Retinal pigment epithelial cell (primary cell): ENCODE data around the gene SPIRE2.
"Not testable (repeated sequence)": the region's sequence is repeated elsewhere in the genome, so short reads cannot be mapped to it uniquely, and the experiment has no call there.

Experiments
- DNase-seq: peaks from one replicate; pipeline ENCODE4 v3.0.0-alpha.2; 2010; ENCODE audit warnings: low read depth
- H3K4me3 ChIP-seq: 2 replicates; pipeline ENCODE4 v1.5.1; 2011; ENCODE audit warnings: mild to moderate bottlenecking, low read length, control low read depth, moderate library complexity
- TF ChIP-seq, protein P1 (sequence below): conservative IDR thresholded peaks from 2 replicates; pipeline ENCODE4 v1.5.1; 2011; ENCODE audit warnings: low read depth, low read length, control low read depth, inconsistent platforms

The SPIRE2 gene

GRCh38 chr16:89811321-89811720 lies 17.0 kb upstream of the SPIRE2 start:
- TF ChIP-seq, protein P1, sequence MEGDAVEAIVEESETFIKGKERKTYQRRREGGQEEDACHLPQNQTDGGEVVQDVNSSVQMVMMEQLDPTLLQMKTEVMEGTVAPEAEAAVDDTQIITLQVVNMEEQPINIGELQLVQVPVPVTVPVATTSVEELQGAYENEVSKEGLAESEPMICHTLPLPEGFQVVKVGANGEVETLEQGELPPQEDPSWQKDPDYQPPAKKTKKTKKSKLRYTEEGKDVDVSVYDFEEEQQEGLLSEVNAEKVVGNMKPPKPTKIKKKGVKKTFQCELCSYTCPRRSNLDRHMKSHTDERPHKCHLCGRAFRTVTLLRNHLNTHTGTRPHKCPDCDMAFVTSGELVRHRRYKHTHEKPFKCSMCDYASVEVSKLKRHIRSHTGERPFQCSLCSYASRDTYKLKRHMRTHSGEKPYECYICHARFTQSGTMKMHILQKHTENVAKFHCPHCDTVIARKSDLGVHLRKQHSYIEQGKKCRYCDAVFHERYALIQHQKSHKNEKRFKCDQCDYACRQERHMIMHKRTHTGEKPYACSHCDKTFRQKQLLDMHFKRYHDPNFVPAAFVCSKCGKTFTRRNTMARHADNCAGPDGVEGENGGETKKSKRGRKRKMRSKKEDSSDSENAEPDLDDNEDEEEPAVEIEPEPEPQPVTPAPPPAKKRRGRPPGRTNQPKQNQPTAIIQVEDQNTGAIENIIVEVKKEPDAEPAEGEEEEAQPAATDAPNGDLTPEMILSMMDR = no peak
- no peak for DNase-seq
- H3K4me3 ChIP-seq = no peak overlapping the region

DNA sequence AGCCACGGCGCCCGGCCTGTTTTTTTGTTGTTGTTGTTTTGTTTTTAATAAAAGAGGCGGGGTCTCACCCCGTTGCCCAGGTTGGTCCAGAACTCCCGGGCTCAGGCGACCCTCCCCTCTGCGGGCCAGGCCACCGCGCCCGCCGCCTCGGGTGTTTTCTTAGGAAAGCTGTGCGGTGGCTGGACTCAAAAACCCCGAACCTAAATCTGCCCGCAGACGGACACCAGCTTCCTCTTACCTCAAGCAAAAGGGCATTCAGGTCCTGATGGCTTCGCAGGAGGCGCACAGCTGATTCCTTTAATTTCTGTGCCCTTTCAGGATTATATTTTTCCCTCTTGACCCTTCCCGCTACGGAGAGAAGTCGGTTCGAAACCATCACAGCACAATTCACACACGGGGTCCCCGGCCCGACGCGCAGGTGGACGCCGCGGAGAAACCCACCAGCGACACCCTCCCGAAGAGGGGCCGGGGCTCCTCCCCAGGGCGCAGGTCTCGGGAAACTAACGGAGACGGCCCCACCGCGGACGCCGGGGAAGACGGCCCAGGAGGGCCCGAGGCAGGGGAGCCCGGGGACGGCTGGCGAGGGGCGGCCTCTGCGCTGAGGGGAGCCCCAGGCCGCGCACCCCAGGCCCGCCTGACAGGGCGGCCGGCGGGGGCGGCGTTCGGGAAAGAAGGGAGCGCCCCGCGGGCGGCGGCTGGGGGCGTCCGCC lies 12.5 kb upstream of the SPIRE2 start:
- no peak for DNase-seq
- H3K4me3 ChIP-seq = peak overlapping the region; percentile 69
- TF ChIP-seq, protein P1 = no peak

GRCh38 chr16:89818851-89819403 lies 9.3 kb upstream of the SPIRE2 start:
- not testable (repeated sequence) for H3K4me3 ChIP-seq, DNase-seq

GRCh38 chr16:89819448-89819847 lies 8.8 kb upstream of the SPIRE2 start:
- not testable (repeated sequence) for H3K4me3 ChIP-seq, DNase-seq

DNA sequence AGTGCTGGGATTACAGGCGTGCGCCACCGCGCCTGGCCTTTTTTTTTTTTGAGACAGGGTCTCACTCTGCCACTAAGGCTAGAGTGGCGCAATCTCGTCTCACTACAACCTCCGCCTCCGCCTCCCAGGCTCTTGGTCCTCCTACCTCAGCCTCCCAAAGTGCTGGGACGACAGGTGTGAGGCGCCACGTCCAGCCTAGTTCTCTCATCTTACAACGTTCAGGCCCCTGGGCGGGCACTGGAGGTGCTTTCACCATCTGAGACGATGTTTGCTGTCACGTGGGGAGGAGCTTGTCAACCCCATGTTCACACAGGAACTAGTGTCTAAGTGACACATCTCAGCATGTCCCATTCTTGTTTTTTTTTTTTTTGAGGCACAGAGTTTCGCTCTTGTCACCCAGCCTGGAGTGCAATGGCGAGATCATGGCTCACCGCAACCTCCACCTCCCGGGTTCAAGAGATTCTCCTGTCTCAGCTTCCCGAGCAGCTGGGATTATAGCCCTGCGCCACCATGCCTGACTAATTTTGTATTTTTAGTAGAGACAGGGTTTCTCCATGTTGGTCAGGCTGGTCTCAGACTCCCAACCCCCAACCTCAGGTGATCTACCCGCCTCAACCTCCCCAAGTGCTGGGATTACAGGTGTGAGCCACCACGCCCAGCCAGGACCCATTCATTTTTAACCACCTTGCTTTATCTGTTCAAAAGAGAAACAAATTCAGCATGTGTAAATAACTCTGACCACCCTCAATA lies 6.7 kb upstream of the SPIRE2 start:
- H3K4me3 ChIP-seq = no peak overlapping the region
- TF ChIP-seq, protein P1 = no peak
- no peak for DNase-seq

GRCh38 chr16:89822188-89823086 lies 5.8 kb upstream of the SPIRE2 start:
- no peak for DNase-seq
- no peak overlapping the region for H3K4me3 ChIP-seq
- TF ChIP-seq, protein P1 = no peak

- DNase-seq = no peak
- TF ChIP-seq, protein P1 = no peak
- no peak overlapping the region for H3K4me3 ChIP-seq
These were observed 5.0 kb upstream of the SPIRE2 start for GRCh38 chr16:89823087-89823823.

DNA sequence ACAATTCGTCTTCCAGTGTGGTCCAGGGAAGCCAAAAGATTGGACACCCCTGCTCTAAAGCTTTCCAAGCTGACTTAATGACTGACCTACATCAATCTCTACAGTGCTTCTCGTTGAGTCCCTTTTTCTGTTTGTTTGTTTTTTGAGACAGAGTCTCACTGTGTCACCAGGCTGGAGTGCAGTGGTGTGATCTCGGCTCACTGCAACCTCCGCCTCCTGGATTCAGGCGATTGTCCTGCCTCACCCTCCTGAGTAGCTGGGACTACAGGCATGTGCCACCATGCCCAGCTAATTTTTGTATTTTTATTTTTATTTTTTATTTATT lies 4.5 kb upstream of the SPIRE2 start:
- not testable (repeated sequence) for H3K4me3 ChIP-seq, DNase-seq
